NK-92 (cell line): ENCODE data around the gene PPIL1.
"Not testable (repeated sequence)": the region's sequence is repeated elsewhere in the genome, so short reads cannot be mapped to it uniquely, and the experiment has no call there.

Experiments used
- DNase-seq: peaks from one replicate; lab custom pipeline; 2025; ENCODE audit not compliant: unreplicated experiment; lab: John Stamatoyannopoulos, UW

The PPIL1 gene

GRCh38 chr6:36817176-36817817 lies 57.3 kb downstream of the PPIL1 start:
- no peak for DNase-seq

GRCh38 chr6:36815962-36816735 lies 58.5 kb downstream of the PPIL1 start:
- no peak for DNase-seq

- DNase-seq: no peak
Measured at GRCh38 chr6:36814249-36814648, 60.4 kb downstream of the PPIL1 start.

GRCh38 chr6:36813526-36813925 lies 61.1 kb downstream of the PPIL1 start:
- DNase-seq: no peak

GRCh38 chr6:36813047-36813446 lies 61.6 kb downstream of the PPIL1 start:
- DNase-seq: not testable (repeated sequence)

DNA sequence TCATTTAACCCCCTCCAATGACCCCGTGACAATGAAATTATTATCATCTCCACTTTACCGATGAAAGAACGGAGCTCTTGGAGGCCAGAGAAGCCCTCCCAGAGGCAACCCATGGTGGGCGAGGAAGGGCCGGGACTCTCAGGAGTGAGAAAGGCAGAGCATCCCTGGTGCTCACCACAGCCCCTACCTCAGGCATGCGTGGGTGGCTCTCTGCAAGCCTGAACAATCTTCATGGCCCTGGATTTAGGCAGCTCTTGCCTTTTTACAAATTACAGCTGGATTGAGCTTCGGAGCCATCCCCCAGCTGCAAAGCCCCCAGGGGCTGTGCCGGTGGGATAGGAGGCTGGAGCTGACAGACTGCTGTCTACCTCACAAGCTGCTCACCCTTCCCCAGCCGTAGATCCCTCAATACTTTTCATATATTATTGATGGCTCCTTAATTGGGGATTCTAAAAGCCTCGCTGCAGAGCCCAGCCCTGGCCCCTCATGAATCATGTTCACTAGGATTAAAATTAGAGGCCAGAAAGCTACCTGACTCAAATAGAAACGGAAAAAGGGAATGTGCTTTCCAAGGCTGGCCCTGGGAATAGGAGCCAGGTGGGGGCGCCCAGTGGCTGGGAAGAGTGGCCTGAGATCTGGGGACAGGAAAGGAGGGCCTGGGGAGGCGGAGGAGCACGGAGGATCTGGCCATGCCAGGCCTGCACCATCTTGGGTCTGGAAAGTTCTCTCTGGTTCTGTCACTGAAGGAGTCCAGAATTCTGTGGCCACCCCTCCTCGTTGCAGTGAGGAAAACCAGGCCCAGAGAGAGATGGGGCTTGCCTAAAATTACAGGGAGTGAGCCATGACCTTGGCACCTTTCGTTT lies 64.4 kb downstream of the PPIL1 start:
- DNase-seq: no peak

DNA sequence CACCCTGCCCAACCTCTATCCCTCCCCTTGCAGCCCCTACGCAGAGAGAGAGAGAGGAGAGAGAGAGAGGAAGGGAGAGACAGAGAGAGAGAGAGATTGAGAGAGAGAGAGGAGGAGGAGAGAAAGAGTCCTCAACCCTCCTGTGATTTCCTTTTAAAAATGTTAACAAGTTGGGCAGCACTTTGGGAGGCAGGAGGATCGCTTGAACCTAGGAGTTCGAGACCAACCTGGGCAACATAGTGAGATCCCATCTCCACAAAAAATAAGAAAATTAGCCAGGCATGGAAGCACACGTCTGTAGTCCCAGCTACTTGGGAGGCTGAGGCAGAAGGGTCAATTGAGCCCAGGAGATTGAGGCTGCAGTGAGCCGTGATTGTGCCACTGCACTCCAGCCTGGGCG lies 65.4 kb downstream of the PPIL1 start:
- no peak for DNase-seq

DNA sequence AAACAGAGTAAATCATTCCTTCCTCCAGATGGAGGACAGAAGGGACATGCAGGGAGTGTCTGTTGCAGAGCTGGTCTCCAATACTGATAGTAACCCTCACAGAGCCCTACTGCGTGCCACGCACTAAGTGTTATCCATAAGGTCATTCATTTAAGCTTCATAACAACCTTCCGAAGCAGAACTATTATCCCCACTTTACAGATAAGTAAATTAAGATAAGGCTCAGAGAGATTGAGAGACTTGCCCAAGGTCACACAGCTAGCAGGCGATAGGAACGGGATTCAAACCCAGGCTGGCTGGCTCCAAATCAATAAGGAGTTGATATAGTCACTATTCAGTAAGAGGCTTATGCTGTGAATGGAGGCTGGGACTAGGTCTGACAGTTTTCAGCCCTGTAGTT lies 66.0 kb downstream of the PPIL1 start:
- no peak for DNase-seq

DNA sequence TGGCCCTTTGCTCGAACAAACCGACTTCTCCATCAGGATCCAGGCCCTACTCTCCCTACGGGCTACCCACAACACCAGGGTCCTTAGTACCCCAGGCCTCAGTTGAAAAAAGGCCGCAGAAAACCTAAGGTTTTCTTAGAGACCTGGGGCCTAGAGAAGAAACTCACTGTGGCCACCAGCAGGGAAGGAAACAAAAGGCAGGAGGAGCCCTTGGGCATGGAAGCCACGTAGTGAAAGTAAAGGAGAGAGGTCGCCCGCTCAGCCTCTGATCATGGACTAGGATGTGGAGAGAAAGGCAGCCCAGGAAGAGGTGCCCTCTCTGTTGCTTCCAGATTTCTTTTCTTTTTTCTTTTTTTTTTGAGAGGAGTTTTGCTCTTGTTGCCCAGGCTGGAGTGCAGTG lies 66.9 kb downstream of the PPIL1 start:
- no peak for DNase-seq

- DNase-seq: no peak
Measured at GRCh38 chr6:36807143-36807542, 67.5 kb downstream of the PPIL1 start.

DNA sequence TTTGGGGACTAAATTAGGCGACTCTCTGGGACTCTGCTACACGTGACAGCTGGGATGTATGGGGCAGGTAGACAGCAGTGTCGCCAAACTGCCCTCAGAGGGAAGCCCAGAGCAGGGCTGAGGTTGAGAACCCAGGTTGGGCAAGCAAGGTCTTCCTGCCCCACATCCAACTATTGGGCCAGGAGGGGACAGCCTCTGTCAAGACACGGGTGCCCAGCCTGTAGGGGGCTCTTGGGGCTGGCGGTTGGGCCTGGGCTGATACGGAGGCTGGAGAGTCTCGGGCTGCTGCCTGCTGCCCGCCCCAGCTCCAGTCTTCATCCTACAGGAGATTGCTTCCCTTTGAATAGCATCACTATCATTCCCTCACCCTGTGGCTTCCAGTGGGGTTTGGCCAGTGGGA lies 68.7 kb downstream of the PPIL1 start:
- DNase-seq: no peak

- no peak for DNase-seq
Measured at GRCh38 chr6:36805096-36805797, 69.4 kb downstream of the PPIL1 start.
